ENCODE results near the gene LLPH.

DNA sequence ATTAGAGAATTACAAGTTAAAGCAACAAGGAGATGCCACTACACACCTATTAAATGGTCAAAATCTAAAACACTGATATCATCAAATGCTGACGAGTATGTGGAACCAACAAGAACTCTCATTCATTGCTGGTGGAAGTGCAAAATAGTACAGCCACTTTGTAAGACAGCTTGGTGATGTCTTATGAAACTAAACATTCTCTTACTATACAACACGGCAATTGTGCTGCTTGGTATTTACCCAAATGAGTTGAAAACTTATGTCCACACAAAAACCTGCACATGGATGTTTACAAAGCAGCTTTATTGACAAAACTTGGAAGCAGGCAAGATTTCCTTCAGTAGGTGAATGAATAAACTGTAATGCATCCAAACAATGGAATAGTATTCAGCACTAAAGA, 36.0 kb upstream of the LLPH start:
- TF ChIP-seq, protein P1, sequence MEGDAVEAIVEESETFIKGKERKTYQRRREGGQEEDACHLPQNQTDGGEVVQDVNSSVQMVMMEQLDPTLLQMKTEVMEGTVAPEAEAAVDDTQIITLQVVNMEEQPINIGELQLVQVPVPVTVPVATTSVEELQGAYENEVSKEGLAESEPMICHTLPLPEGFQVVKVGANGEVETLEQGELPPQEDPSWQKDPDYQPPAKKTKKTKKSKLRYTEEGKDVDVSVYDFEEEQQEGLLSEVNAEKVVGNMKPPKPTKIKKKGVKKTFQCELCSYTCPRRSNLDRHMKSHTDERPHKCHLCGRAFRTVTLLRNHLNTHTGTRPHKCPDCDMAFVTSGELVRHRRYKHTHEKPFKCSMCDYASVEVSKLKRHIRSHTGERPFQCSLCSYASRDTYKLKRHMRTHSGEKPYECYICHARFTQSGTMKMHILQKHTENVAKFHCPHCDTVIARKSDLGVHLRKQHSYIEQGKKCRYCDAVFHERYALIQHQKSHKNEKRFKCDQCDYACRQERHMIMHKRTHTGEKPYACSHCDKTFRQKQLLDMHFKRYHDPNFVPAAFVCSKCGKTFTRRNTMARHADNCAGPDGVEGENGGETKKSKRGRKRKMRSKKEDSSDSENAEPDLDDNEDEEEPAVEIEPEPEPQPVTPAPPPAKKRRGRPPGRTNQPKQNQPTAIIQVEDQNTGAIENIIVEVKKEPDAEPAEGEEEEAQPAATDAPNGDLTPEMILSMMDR (IDR thresholded peaks at IDR 0.05; ENCODE audit: low read length) = no peak
- no peak for TF ChIP-seq EZH2 (IDR thresholded peaks at IDR 0.05; ENCODE audit: borderline replicate concordance, low read length)

All from OCI-LY1 (cell line).